Liver (tissue), 9 donors: Measurements from ENCODE around the gene SMTNL2. TPM values are rescaled to one million over a fixed set of nuclear protein-coding genes. Genes with fewer than 3 reads are reported as not detected.

Experiments used
- DNase-seq: peaks from one replicate; pipeline ENCODE4 v3.0.0-alpha.2; 2017; ENCODE audit warnings: low spot score
- H3K27ac ChIP-seq, 2 donors: one replicate each; pipeline ENCODE4 v1.7.0; 2013; ENCODE audit warnings: inconsistent platforms in 2 of 2, low read length in 2 of 2, control low read depth in 1 of 2, low read depth in 1 of 2, mild to moderate bottlenecking in 1 of 2
- H3K27me3 ChIP-seq, 4 donors: one replicate each; pipeline versions ENCODE4 v1.6.1 to v1.7.0; 2013; ENCODE audit warnings: low read length in 3 of 4, inconsistent platforms in 1 of 4, mild to moderate bottlenecking in 1 of 4, moderate library complexity in 1 of 4; ENCODE audit not compliant: control insufficient read depth in 4 of 4, insufficient read depth in 4 of 4
- H3K36me3 ChIP-seq, 4 donors: one replicate each; pipeline versions ENCODE4 v1.6.1 to v1.7.0; 2013; ENCODE audit warnings: low read length in 3 of 4, mild to moderate bottlenecking in 3 of 4, low read depth in 1 of 4, moderate library complexity in 1 of 4; ENCODE audit not compliant: control insufficient read depth in 4 of 4, insufficient read depth in 3 of 4
- H3K4me1 ChIP-seq, 4 donors: one replicate each; pipeline versions ENCODE4 v1.6.1 to v1.7.0; 2013; ENCODE audit warnings: low read length in 3 of 4, mild to moderate bottlenecking in 3 of 4, moderate library complexity in 1 of 4; ENCODE audit not compliant: control insufficient read depth in 4 of 4, insufficient read depth in 4 of 4
- H3K4me3 ChIP-seq, 3 donors: one replicate each; pipeline versions ENCODE4 v1.6.1 to v1.7.0; 2013; ENCODE audit warnings: low read length in 3 of 3, control low read depth in 1 of 3, low read depth in 1 of 3, mild to moderate bottlenecking in 1 of 3
- H3K9ac ChIP-seq, 2 donors: one replicate each; pipeline ENCODE4 v1.7.0; 2013; ENCODE audit warnings: low read length in 2 of 2, mild to moderate bottlenecking in 2 of 2, moderate library complexity in 2 of 2, control low read depth in 1 of 2, low read depth in 1 of 2
- H3K9me3 ChIP-seq, 4 donors: one replicate each; pipeline versions ENCODE4 v1.6.1 to v1.7.0; 2013; ENCODE audit warnings: low read length in 3 of 4; ENCODE audit not compliant: control insufficient read depth in 4 of 4
- ATF3 ChIP-seq: IDR thresholded peaks from 2 replicates; pipeline ENCODE4 v1.6.1; 2016; ENCODE audit warnings: antibody characterized with exemption
- EGR1 ChIP-seq, 2 donors: IDR thresholded peaks; 2 replicates each; pipeline ENCODE4 v1.6.1; 2016 to 2018; ENCODE audit warnings: antibody characterized with exemption in 2 of 2, low read depth in 2 of 2
- FOXA1 ChIP-seq: IDR thresholded peaks from 2 replicates; pipeline ENCODE4 v1.6.1; 2016; ENCODE audit warnings: antibody characterized with exemption
- FOXA2 ChIP-seq: IDR thresholded peaks from 2 replicates; pipeline ENCODE4 v1.6.1; 2016; ENCODE audit warnings: antibody characterized with exemption
- GABPA ChIP-seq, 2 donors: IDR thresholded peaks in 1 of 2; conservative IDR thresholded peaks in 1 of 2; 2 replicates each; pipeline ENCODE4 v1.6.1; 2016; ENCODE audit warnings: antibody characterized with exemption in 2 of 2, mild to moderate bottlenecking in 1 of 2, moderate library complexity in 1 of 2
- HNF4A ChIP-seq, 2 donors: conservative IDR thresholded peaks; 2 replicates each; pipeline ENCODE4 v1.6.1; 2016; ENCODE audit warnings: antibody characterized with exemption in 2 of 2, mild to moderate bottlenecking in 2 of 2
- HNF4G ChIP-seq: IDR thresholded peaks from 2 replicates; pipeline ENCODE4 v1.6.1; 2016; ENCODE audit warnings: antibody characterized with exemption
- JUND ChIP-seq, 2 donors: IDR thresholded peaks; 2 replicates each; pipeline ENCODE4 v1.6.1; 2016; ENCODE audit warnings: antibody characterized with exemption in 2 of 2
- MAX ChIP-seq: IDR thresholded peaks from 2 replicates; pipeline ENCODE4 v1.6.1; 2016; ENCODE audit warnings: antibody characterized with exemption
- NR2F2 ChIP-seq: IDR thresholded peaks from 2 replicates; pipeline ENCODE4 v1.6.1; 2016; ENCODE audit warnings: antibody characterized with exemption
- RAD21 ChIP-seq, 2 donors: IDR thresholded peaks; 2 replicates each; pipeline ENCODE4 v1.6.1; 2016; ENCODE audit warnings: antibody characterized with exemption in 2 of 2, mild to moderate bottlenecking in 2 of 2
- RXRA ChIP-seq, 2 donors: IDR thresholded peaks; 2 replicates each; pipeline ENCODE4 v1.6.1; 2017 to 2018; ENCODE audit warnings: antibody characterized with exemption in 2 of 2, mild to moderate bottlenecking in 1 of 2
- SP1 ChIP-seq: IDR thresholded peaks from 2 replicates; pipeline ENCODE4 v1.6.1; 2018; ENCODE audit warnings: antibody characterized with exemption, mild to moderate bottlenecking
- TAF1 ChIP-seq: conservative IDR thresholded peaks from 2 replicates; pipeline ENCODE4 v1.6.1; 2016; ENCODE audit warnings: antibody characterized with exemption, mild to moderate bottlenecking
- YY1 ChIP-seq: IDR thresholded peaks from 2 replicates; pipeline ENCODE4 v1.6.1; 2016; ENCODE audit warnings: antibody characterized with exemption, mild to moderate bottlenecking
- WGBS: extraction: QIAGEN DNeasy Blood & Tissue Kit; methylation state at CpG from one replicate; pipeline ENCODE4 v1.1.7; 2013; 5-methylcytosine and 5-hydroxymethylcytosine counted together
- polyA plus RNA-seq, 2 donors: library from polyadenylated mRNA; stranded (reverse) in 1 of 2; unstranded in 1 of 2; fragments of 200-250 nt in 1 of 2; fragments of >200 nt in 1 of 2; fragmentation: Nextera tagmentation in 1 of 2; extraction: Ambion mirVana in 1 of 2; gene quantifications; one replicate each; pipeline versions ENCODE4 v1.2.1 to v1.2.3, GENCODE V29; 2013 to 2015
- total RNA-seq, 2 donors: library from RNA; depleted of rRNA; stranded (reverse); fragments of >200 nt; gene quantifications; one replicate each; pipeline ENCODE4 v1.2.3, GENCODE V29; 2014
- TF ChIP-seq, protein P1 (sequence below): IDR thresholded peaks from 2 replicates; pipeline ENCODE4 v1.6.1; 2016; ENCODE audit warnings: antibody characterized with exemption, mild to moderate bottlenecking
- TF ChIP-seq, protein P2 (sequence below): IDR thresholded peaks from 2 replicates; pipeline ENCODE4 v1.6.1; 2016; ENCODE audit warnings: antibody characterized with exemption
- TF ChIP-seq, protein P3 (sequence below): fragments of 150-350 bp; IDR thresholded peaks from 2 replicates; pipeline ENCODE4 v1.5.1; 2017; ENCODE audit warnings: improper control_type of control experiment, low read depth, low read length; ENCODE audit not compliant: missing input control
- donor health status: healthy.
- donor health status: healthy.
- donor health status: healthy.
- donor health status: healthy.
- donor health status: healthy.

The SMTNL2 gene
- total and polyA plus RNA-seq, 4 donors = 0.13 to 0.29 TPM; not detected in 2

DNA sequence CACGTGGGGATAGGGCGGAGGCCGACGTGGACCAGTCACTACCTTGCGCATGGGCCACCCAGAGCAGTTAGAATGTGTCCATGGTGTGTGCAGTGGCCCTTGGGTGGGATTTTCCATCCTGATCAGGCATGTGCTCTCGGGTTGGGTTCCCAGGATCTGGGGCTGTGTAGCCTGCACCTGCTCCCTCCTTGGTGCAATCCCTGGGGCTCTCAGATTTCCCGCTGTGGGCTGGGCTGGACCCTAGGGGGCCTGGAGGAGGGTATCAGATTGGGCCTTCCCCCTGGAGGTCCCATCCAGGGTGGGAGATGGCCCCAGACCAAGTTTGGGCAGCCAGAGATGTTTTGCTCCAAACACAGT lies 1.3 kb downstream of the SMTNL2 start:
- Histone ChIP-seq H3K27ac (no peak overlapping the region), H3K36me3 (no peaks in the 10 kb centered on the region), H3K27me3 (peaks cover 0 to 6% (median 1%) of the 10 kb centered on the region in 4 donors), H3K9ac (no peak overlapping the region), H3K4me3 (no peak overlapping the region), H3K4me1 (peaks cover 6 to 16% (median 11%) of the 10 kb centered on the region in 4 donors), H3K9me3 (no peaks in the 10 kb centered on the region)
- DNase-seq = no peak
- TF ChIP-seq TAF1 (no peak), HNF4A (conservative IDR thresholded peaks at IDR 0.05) (no peak), ATF3 (no peak), SP1 (no peak), GABPA (IDR thresholded peaks at IDR 0.05 in 1 of 2, conservative IDR thresholded peaks at IDR 0.05 in 1 of 2) (no peak), RAD21 (IDR thresholded peaks at IDR 0.05) (no peak), FOXA2 (no peak), FOXA1 (no peak), HNF4G (no peak), JUND (IDR thresholded peaks at IDR 0.05) (no peak), YY1 (no peak), EGR1 (IDR thresholded peaks at IDR 0.05; ENCODE audit: low read depth in 2 of 2) (no peak), RXRA (IDR thresholded peaks at IDR 0.05) (no peak), NR2F2 (no peak), MAX (no peak)
- TF ChIP-seq, protein P1, sequence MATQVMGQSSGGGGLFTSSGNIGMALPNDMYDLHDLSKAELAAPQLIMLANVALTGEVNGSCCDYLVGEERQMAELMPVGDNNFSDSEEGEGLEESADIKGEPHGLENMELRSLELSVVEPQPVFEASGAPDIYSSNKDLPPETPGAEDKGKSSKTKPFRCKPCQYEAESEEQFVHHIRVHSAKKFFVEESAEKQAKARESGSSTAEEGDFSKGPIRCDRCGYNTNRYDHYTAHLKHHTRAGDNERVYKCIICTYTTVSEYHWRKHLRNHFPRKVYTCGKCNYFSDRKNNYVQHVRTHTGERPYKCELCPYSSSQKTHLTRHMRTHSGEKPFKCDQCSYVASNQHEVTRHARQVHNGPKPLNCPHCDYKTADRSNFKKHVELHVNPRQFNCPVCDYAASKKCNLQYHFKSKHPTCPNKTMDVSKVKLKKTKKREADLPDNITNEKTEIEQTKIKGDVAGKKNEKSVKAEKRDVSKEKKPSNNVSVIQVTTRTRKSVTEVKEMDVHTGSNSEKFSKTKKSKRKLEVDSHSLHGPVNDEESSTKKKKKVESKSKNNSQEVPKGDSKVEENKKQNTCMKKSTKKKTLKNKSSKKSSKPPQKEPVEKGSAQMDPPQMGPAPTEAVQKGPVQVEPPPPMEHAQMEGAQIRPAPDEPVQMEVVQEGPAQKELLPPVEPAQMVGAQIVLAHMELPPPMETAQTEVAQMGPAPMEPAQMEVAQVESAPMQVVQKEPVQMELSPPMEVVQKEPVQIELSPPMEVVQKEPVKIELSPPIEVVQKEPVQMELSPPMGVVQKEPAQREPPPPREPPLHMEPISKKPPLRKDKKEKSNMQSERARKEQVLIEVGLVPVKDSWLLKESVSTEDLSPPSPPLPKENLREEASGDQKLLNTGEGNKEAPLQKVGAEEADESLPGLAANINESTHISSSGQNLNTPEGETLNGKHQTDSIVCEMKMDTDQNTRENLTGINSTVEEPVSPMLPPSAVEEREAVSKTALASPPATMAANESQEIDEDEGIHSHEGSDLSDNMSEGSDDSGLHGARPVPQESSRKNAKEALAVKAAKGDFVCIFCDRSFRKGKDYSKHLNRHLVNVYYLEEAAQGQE = no peak
- TF ChIP-seq, protein P2, sequence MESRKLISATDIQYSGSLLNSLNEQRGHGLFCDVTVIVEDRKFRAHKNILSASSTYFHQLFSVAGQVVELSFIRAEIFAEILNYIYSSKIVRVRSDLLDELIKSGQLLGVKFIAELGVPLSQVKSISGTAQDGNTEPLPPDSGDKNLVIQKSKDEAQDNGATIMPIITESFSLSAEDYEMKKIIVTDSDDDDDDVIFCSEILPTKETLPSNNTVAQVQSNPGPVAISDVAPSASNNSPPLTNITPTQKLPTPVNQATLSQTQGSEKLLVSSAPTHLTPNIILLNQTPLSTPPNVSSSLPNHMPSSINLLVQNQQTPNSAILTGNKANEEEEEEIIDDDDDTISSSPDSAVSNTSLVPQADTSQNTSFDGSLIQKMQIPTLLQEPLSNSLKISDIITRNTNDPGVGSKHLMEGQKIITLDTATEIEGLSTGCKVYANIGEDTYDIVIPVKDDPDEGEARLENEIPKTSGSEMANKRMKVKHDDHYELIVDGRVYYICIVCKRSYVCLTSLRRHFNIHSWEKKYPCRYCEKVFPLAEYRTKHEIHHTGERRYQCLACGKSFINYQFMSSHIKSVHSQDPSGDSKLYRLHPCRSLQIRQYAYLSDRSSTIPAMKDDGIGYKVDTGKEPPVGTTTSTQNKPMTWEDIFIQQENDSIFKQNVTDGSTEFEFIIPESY = no peak
- TF ChIP-seq, protein P3, sequence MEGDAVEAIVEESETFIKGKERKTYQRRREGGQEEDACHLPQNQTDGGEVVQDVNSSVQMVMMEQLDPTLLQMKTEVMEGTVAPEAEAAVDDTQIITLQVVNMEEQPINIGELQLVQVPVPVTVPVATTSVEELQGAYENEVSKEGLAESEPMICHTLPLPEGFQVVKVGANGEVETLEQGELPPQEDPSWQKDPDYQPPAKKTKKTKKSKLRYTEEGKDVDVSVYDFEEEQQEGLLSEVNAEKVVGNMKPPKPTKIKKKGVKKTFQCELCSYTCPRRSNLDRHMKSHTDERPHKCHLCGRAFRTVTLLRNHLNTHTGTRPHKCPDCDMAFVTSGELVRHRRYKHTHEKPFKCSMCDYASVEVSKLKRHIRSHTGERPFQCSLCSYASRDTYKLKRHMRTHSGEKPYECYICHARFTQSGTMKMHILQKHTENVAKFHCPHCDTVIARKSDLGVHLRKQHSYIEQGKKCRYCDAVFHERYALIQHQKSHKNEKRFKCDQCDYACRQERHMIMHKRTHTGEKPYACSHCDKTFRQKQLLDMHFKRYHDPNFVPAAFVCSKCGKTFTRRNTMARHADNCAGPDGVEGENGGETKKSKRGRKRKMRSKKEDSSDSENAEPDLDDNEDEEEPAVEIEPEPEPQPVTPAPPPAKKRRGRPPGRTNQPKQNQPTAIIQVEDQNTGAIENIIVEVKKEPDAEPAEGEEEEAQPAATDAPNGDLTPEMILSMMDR = no peak
- 63% methylated on average over 7 of the region's 7 CpGs for WGBS
